Epithelial cell of esophagus (primary cell): Measurements from ENCODE around the gene ATP8B4.

Experiments used
- DNase-seq: peaks from one replicate; pipeline ENCODE4 v3.0.0; 2010; ENCODE audit warnings: low read depth
- H3K4me3 ChIP-seq: 2 replicates; pipeline ENCODE4 v1.5.1; 2011; ENCODE audit warnings: mild to moderate bottlenecking, low read length, control low read depth
- CTCF ChIP-seq: IDR thresholded peaks from 2 replicates; pipeline ENCODE4 v1.5.1; 2011; ENCODE audit warnings: low read depth, mild to moderate bottlenecking, low read length, control low read depth, inconsistent platforms; ENCODE audit not compliant: insufficient read depth; ENCODE audit errors: missing control alignments

The ATP8B4 gene

GRCh38 chr15:50046867-50047266 lies 72.2 kb downstream of the ATP8B4 start:
- no peak overlapping the region for H3K4me3 ChIP-seq
- TF ChIP-seq CTCF = no peak
- peak; percentile 17 for DNase-seq

DNA sequence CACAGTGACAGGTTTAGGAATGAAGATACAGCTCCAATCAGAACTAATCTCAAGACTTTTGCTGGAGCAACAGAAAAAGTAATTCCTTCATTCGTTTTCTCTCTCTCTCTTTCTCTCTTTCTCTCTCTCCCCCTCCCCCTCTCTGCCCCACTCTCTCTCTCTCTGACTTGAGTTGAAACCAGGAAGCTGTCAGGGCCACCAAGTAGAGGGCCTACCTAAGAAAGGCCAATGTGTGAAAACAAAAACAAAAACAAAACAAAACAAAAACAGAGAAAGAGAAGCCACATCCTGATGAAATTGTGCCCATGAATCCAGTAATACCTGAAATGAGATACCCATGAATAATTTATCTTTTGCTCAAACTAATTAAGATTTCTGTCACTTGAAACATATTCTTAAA lies 72.9 kb downstream of the ATP8B4 start:
- DNase-seq = no peak
- no peak for TF ChIP-seq CTCF
- H3K4me3 ChIP-seq = no peak overlapping the region

GRCh38 chr15:50044904-50045303 lies 74.1 kb downstream of the ATP8B4 start:
- DNase-seq = no peak
- no peak for TF ChIP-seq CTCF
- no peak overlapping the region for H3K4me3 ChIP-seq

DNA sequence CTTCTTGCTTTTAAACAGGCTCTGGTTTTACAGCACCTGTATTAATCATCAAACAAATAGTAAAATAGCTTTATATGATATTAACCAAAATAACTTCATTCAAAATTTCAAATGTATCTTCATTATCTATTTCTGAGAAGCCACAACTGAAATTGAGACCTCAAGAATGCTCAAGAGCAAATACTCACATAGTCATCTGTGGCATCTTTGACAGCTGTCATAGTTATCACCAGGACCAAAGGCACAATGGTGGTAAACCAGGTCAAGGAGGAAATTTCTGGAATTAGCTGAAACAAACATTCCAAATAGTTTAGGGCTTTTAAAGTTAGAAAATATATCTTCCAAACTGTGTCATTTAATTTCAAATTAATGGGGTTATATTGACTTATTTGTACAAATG lies 74.6 kb downstream of the ATP8B4 start:
- DNase-seq = no peak
- no peak for TF ChIP-seq CTCF
- H3K4me3 ChIP-seq = no peak overlapping the region

- TF ChIP-seq CTCF = no peak
- no peak overlapping the region for H3K4me3 ChIP-seq
Measured at GRCh38 chr15:50042775-50043174, 76.3 kb downstream of the ATP8B4 start.

DNA sequence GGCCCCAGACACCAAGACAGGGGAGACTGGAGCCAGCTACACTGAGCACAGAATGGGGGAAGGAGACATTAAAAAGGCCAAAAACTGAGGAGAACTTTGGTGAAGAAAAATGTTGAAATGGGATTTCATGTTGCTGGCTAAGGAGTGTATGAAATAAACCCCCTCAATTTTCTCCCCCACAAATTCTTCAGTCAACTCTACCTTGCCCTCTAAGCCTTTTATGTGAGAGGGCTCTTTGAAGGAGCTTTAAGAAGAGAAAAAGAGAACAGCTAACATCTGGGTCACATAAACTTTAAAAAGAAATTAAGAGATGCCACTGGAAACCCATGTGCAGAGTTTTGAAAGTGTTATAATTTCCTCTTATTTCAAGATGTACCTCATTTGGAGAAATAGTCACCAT lies 88.6 kb downstream of the ATP8B4 start:
- H3K4me3 ChIP-seq = no peak overlapping the region
- DNase-seq = no peak
- TF ChIP-seq CTCF = no peak

More at GRCh38 chr15:50042775-50043174, 76.3 kb downstream of the ATP8B4 start:
- DNase-seq = no peak

GRCh38 chr15:50028326-50028725 lies 90.7 kb downstream of the ATP8B4 start:
- peak; percentile 59 for DNase-seq
- TF ChIP-seq CTCF = no peak
- H3K4me3 ChIP-seq = no peak overlapping the region
